Peyer's patch (tissue), 4 donors: Measurements from ENCODE around the gene SLCO4A1. TPM values are rescaled to one million over a fixed set of nuclear protein-coding genes. Genes with fewer than 3 reads are reported as not detected.

Experiments used
- DNase-seq, 3 donors: peaks; one replicate each; pipeline ENCODE4 v3.0.0-alpha.2; 2017 to 2019
- H3K27ac ChIP-seq, 4 donors: fragments of 200-600 bp; sonication (generic); one replicate each; pipeline ENCODE4 v1.5.1; 2016 to 2019
- H3K27me3 ChIP-seq, 2 donors: fragments of 200-600 bp; sonication (generic); one replicate each; pipeline ENCODE4 v1.5.1; 2019
- H3K36me3 ChIP-seq, 3 donors: fragments of 200-600 bp; sonication (generic); one replicate each; pipeline ENCODE4 v1.5.1; 2016 to 2019
- H3K4me1 ChIP-seq, 4 donors: fragments of 200-600 bp; sonication (generic); one replicate each; pipeline ENCODE4 v1.5.1; 2016 to 2019
- H3K4me3 ChIP-seq, 4 donors: fragments of 200-600 bp; sonication (generic); 1 replicate in 3 of 4; 2 replicates in 1 of 4; pipeline ENCODE4 v1.5.1; 2016 to 2019; ENCODE audit warnings: mild to moderate bottlenecking in 1 of 4
- H3K9me3 ChIP-seq, 4 donors: fragments of 200-600 bp; sonication (generic); one replicate each; pipeline ENCODE4 v1.5.1; 2016 to 2019; ENCODE audit warnings: mild to moderate bottlenecking in 1 of 4
- POLR2A ChIP-seq, 2 donors: fragments of 450-650 bp; IDR thresholded peaks; one replicate each; pipeline ENCODE4 v1.5.1; 2017; ENCODE audit warnings: antibody characterized with exemption in 2 of 2, mild to moderate bottlenecking in 2 of 2, moderate library complexity in 2 of 2
- total RNA-seq, 4 donors: library from RNA; depleted of rRNA; stranded (reverse); fragments of >200 nt; gene quantifications; one replicate each; pipeline ENCODE4 v1.1.0, GENCODE V29; 2016
- TF ChIP-seq, protein P1 (sequence below), 6 experiments: fragments of 450-650 bp in 4 of 6; fragments of 200-600 bp in 2 of 6; sonication (generic) in 1 of 6; IDR thresholded peaks; one replicate each; pipeline ENCODE4 v1.5.1; 2017 to 2019; ENCODE audit warnings: antibody characterized with exemption in 6 of 6, mild to moderate bottlenecking in 3 of 6, moderate library complexity in 1 of 6

Gene SLCO4A1
- total RNA-seq, 4 donors from 2014 or later: 6.7 to 42.9 (median 28.5) TPM

- no peak overlapping the region for H3K27ac ChIP-seq
- H3K4me1 ChIP-seq: peaks cover 0 to 15% (median 0%) of the 10 kb centered on the region in 4 donors
- no peak for DNase-seq
- H3K4me3 ChIP-seq: no peak overlapping the region
- H3K27me3 ChIP-seq: no peaks in the 10 kb centered on the region
- no peaks in the 10 kb centered on the region for H3K9me3 ChIP-seq
- H3K36me3 ChIP-seq: no peaks in the 10 kb centered on the region
- TF ChIP-seq, protein P1, sequence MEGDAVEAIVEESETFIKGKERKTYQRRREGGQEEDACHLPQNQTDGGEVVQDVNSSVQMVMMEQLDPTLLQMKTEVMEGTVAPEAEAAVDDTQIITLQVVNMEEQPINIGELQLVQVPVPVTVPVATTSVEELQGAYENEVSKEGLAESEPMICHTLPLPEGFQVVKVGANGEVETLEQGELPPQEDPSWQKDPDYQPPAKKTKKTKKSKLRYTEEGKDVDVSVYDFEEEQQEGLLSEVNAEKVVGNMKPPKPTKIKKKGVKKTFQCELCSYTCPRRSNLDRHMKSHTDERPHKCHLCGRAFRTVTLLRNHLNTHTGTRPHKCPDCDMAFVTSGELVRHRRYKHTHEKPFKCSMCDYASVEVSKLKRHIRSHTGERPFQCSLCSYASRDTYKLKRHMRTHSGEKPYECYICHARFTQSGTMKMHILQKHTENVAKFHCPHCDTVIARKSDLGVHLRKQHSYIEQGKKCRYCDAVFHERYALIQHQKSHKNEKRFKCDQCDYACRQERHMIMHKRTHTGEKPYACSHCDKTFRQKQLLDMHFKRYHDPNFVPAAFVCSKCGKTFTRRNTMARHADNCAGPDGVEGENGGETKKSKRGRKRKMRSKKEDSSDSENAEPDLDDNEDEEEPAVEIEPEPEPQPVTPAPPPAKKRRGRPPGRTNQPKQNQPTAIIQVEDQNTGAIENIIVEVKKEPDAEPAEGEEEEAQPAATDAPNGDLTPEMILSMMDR (IDR thresholded peaks at IDR 0.05): no peak
- no peak for TF ChIP-seq POLR2A (IDR thresholded peaks at IDR 0.05)
Observed at GRCh38 chr20:62631336-62632308, 10.7 kb upstream of the SLCO4A1 start.

DNA sequence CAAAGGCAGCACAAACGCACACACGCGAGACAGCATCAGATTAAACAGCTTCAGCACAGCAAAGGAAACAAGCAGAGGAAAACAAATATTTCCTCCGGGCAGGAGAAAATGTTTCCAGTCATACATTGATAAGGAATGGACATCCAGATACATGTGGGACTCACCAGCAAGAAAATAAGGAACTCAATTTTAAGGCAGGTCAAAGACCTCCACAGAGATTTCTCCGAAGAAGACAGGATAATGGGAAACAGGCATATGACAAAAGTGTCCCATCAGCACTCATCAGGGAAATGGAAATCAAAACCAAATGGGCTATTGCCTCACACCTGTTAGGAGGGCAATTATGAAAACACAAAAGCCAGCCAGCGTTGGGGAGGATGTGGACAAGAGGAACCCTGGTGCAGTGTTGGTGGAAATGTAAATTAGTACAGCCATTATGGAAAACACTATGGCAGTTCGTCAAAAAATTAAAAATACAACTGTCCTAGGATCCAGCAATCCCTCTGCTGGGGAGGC lies 9.7 kb upstream of the SLCO4A1 start:
- DNase-seq: no peak
- no peaks in the 10 kb centered on the region for H3K36me3 ChIP-seq
- TF ChIP-seq, protein P1 (IDR thresholded peaks at IDR 0.05): no peak
- no peak for TF ChIP-seq POLR2A (IDR thresholded peaks at IDR 0.05)

GRCh38 chr20:62633598-62634329 lies 8.5 kb upstream of the SLCO4A1 start:
- no peaks in the 10 kb centered on the region for H3K27me3 ChIP-seq
- no peak for DNase-seq
- TF ChIP-seq, protein P1 (IDR thresholded peaks at IDR 0.05): no peak
- TF ChIP-seq POLR2A (IDR thresholded peaks at IDR 0.05): no peak

More for the DNA sequence above, 9.7 kb upstream of the SLCO4A1 start:
- Histone ChIP-seq H3K4me1 (peaks cover 0 to 13% (median 0%) of the 10 kb centered on the region in 4 donors), H3K9me3 (no peaks in the 10 kb centered on the region), H3K4me3 (no peak overlapping the region), H3K27me3 (no peaks in the 10 kb centered on the region), H3K27ac (no peak overlapping the region)

DNA sequence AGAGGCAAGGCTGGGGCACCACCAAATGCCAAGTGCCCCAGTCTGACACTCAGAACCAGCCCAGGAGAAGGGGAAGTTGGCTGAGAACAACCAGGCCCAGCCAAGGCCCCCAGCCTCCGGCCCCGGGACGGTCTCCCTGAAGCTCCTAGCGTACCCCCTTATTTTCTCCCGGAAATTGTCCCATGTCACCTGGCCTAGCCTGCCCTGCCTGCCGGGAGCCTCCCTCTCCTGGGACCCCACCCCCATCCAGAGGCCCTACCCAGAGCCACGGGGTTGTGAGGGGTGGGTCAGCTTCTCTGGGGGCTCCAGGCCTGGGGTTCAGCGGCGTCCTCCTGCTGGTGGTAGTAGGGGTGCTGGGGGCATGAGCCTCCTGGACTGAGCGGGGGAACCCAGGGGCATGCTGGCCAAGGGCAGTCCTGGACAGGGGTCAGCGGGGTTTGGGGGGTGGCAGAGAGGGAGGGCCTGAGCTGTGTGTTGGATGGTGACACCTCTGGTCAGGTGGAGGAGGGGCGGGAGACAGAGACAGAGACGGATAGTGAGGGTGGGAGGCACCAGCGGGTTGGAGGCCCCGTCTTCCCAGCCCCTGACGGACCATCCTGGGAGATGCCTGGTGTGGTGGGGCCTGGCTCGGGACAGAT lies 7.9 kb upstream of the SLCO4A1 start:
- DNase-seq: no peak
- Histone ChIP-seq H3K27me3 (no peaks in the 10 kb centered on the region), H3K4me1 (no peaks in the 10 kb centered on the region), H3K9me3 (no peaks in the 10 kb centered on the region), H3K27ac (no peak overlapping the region), H3K4me3 (no peak overlapping the region), H3K36me3 (no peaks in the 10 kb centered on the region)
- no peak for TF ChIP-seq POLR2A (IDR thresholded peaks at IDR 0.05)
- TF ChIP-seq, protein P1 (IDR thresholded peaks at IDR 0.05): no peak

More at GRCh38 chr20:62633598-62634329, 8.5 kb upstream of the SLCO4A1 start:
- H3K9me3 ChIP-seq: no peaks in the 10 kb centered on the region
- H3K27ac ChIP-seq: no peak overlapping the region
- no peaks in the 10 kb centered on the region for H3K36me3 ChIP-seq
- no peak overlapping the region for H3K4me3 ChIP-seq
- peaks cover 0 to 1% (median 0%) of the 10 kb centered on the region in 4 donors for H3K4me1 ChIP-seq

- Histone ChIP-seq H3K27me3 (no peaks in the 10 kb centered on the region), H3K27ac (no peak overlapping the region), H3K36me3 (no peaks in the 10 kb centered on the region), H3K4me3 (no peak overlapping the region), H3K4me1 (no peaks in the 10 kb centered on the region), H3K9me3 (no peaks in the 10 kb centered on the region)
- TF ChIP-seq, protein P1 (IDR thresholded peaks at IDR 0.05): no peak
- DNase-seq: no peak
Observed at GRCh38 chr20:62635232-62635631, 7.1 kb upstream of the SLCO4A1 start.
